ENCODE data around the gene FTSJ3.

FTSJ3 gene

DNA sequence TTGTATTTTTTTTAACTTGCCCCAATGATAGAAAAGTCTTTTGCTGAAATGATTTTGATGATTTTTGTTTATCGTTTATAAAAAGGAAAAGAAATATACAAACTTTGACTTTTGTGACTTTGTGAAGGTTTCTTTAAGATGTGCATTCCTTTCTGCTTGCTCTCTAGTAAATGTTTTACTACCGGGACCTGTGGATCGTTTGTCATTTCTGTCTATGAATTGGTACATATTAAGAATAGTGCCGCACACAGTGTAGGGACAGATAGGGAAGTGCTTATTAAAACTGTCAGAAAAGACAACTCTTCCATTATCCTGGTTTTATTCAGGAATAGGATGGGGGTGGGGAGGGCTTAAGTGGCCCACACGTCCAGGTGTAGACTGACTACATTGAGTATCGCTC is 8.3 kb downstream of the FTSJ3 start:
- Histone ChIP-seq H3K4me3 (no peak overlapping the region), H3K36me3 (ENCODE audit: insufficient read depth, low read length) (peaks cover 98% of the 10 kb centered on the region), H3K9ac (ENCODE audit: insufficient read length) (no peak overlapping the region), H3K27ac (no peak overlapping the region), H3K9me3 (ENCODE audit: low read depth, low read length) (no peaks in the 10 kb centered on the region)
- TF ChIP-seq FOXP2 (optimal IDR thresholded peaks at IDR 0.05; ENCODE audit: control extremely low read depth, extremely low read length, insufficient read depth), result no peak
- TF ChIP-seq EZH2 (IDR thresholded peaks at IDR 0.05), result no peak
- TF ChIP-seq POLR2AphosphoS5 (IDR thresholded peaks at IDR 0.05; ENCODE audit: borderline replicate concordance, low read depth, low read length), result no peak
- no peak for DNase-seq (ENCODE audit: low read depth, low spot score)

DNA sequence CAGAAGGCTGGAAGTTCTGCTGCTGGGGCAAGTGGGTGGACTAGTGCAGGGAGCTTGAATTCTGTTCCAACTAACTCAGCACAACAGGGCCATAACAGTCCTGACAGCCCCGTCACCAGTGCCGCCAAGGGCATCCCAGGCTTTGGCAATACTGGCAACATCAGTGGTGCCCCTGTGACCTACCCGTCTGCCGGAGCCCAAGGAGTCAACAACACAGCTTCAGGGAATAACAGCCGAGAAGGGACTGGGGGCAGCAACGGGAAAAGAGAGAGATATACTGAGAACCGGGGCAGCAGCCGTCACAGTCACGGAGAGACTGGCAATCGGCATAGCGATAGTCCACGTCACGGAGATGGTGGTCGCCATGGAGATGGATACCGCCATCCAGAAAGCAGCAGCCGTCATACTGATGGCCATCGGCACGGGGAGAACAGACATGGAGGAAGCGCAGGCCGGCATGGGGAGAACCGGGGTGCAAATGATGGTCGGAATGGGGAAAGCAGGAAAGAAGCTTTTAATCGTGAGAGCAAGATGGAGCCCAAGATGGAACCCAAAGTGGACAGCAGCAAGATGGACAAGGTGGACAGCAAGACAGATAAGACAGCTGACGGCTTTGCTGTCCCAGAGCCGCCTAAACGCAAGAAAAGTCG is 9.6 kb downstream of the FTSJ3 start:
- Histone ChIP-seq H3K36me3 (ENCODE audit: insufficient read depth, low read length) (peaks cover 100% of the 10 kb centered on the region), H3K4me3 (no peak overlapping the region), H3K27ac (no peak overlapping the region), H3K9me3 (ENCODE audit: low read depth, low read length) (no peaks in the 10 kb centered on the region), H3K9ac (ENCODE audit: insufficient read length) (no peak overlapping the region)
- TF ChIP-seq POLR2AphosphoS5 (IDR thresholded peaks at IDR 0.05; ENCODE audit: borderline replicate concordance, low read depth, low read length), result no peak
- TF ChIP-seq EZH2 (IDR thresholded peaks at IDR 0.05), result no peak
- no peak for TF ChIP-seq FOXP2 (optimal IDR thresholded peaks at IDR 0.05; ENCODE audit: control extremely low read depth, extremely low read length, insufficient read depth)
- no peak for DNase-seq (ENCODE audit: low read depth, low spot score)

DNA sequence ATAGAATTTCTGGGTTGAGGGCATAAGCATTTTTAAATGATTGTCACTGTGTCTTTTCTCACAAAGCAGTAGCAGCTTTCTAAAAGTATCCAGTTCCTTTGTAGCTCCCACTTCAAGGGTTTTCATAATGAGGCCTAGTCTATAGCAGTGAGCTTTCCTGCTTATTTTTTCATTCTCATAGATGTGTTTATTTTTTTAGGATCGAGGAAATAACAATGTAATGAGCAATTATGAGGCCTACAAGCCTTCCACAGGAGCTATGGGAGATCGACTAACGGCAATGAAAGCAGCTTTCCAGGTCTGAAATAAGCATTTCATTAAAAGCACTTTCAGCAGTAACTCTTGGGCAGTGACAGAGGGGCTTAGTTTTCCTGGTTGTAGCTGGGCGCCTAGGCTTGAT is 10.8 kb downstream of the FTSJ3 start:
- Histone ChIP-seq H3K4me3 (no peak overlapping the region), H3K36me3 (ENCODE audit: insufficient read depth, low read length) (peaks cover 100% of the 10 kb centered on the region), H3K9ac (ENCODE audit: insufficient read length) (no peak overlapping the region), H3K27ac (no peak overlapping the region), H3K9me3 (ENCODE audit: low read depth, low read length) (no peaks in the 10 kb centered on the region)
- no peak for DNase-seq (ENCODE audit: low read depth, low spot score)
- TF ChIP-seq EZH2 (IDR thresholded peaks at IDR 0.05), result no peak
- no peak for TF ChIP-seq FOXP2 (optimal IDR thresholded peaks at IDR 0.05; ENCODE audit: control extremely low read depth, extremely low read length, insufficient read depth)
- no peak for TF ChIP-seq POLR2AphosphoS5 (IDR thresholded peaks at IDR 0.05; ENCODE audit: borderline replicate concordance, low read depth, low read length)

DNA sequence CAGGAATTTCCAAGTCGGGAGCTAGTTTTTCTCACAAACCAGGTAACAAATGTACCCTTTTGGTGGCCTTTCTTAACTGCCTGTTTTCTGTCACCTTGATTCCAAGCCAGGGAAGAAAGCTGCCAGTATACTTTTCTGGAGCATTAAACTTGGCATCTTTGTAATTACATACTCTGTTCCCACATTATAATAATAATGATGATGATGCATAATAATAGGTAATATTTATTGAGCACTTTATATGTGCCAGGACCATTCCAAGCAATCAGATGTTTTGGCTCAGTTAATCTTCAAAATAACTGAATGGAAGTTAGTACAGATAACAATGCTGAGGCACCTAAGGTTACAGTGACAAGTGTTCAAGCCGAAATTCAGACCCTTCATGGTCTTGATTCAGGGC is 11.3 kb downstream of the FTSJ3 start:
- H3K9ac ChIP-seq (ENCODE audit: insufficient read length), result no peak overlapping the region

DNA sequence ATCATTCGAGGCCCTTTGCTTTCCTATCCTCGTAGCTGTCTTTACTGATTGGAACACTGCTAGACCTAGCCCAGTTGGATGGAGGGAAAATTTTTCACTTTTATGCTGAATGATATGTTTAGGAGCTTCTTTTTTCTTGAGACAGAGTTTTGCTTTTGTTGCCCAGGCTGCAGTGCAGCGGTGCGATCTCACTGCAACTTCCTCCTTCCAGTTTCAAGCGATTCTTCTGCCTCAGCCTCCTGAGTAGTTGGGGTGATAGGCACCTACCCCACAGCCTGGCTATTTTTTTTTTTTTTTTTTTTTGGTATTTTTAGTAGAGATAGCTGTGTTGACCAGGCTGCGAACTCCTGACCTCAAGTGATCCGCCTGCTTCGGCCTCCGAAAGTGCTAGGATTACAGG is 17.5 kb downstream of the FTSJ3 start:
- DNase-seq (ENCODE audit: low read depth, low spot score), result no peak
- Histone ChIP-seq H3K9me3 (ENCODE audit: low read depth, low read length) (no peaks in the 10 kb centered on the region), H3K4me3 (no peak overlapping the region), H3K9ac (ENCODE audit: insufficient read length) (no peak overlapping the region), H3K36me3 (ENCODE audit: insufficient read depth, low read length) (peaks cover 99% of the 10 kb centered on the region), H3K27ac (no peak overlapping the region)
- no peak for TF ChIP-seq FOXP2 (optimal IDR thresholded peaks at IDR 0.05; ENCODE audit: control extremely low read depth, extremely low read length, insufficient read depth)
- TF ChIP-seq POLR2AphosphoS5 (IDR thresholded peaks at IDR 0.05; ENCODE audit: borderline replicate concordance, low read depth, low read length), result no peak
- TF ChIP-seq EZH2 (IDR thresholded peaks at IDR 0.05), result no peak

More for the DNA sequence above, 11.3 kb downstream of the FTSJ3 start:
- TF ChIP-seq EZH2 (IDR thresholded peaks at IDR 0.05), result no peak
- TF ChIP-seq FOXP2 (optimal IDR thresholded peaks at IDR 0.05; ENCODE audit: control extremely low read depth, extremely low read length, insufficient read depth), result no peak
- TF ChIP-seq POLR2AphosphoS5 (IDR thresholded peaks at IDR 0.05; ENCODE audit: borderline replicate concordance, low read depth, low read length), result no peak
- no peaks in the 10 kb centered on the region for H3K9me3 ChIP-seq (ENCODE audit: low read depth, low read length)
- DNase-seq (ENCODE audit: low read depth, low spot score), result no peak
- no peak overlapping the region for H3K27ac ChIP-seq
- H3K4me3 ChIP-seq, result no peak overlapping the region
- peaks cover 100% of the 10 kb centered on the region for H3K36me3 ChIP-seq (ENCODE audit: insufficient read depth, low read length)

DNA sequence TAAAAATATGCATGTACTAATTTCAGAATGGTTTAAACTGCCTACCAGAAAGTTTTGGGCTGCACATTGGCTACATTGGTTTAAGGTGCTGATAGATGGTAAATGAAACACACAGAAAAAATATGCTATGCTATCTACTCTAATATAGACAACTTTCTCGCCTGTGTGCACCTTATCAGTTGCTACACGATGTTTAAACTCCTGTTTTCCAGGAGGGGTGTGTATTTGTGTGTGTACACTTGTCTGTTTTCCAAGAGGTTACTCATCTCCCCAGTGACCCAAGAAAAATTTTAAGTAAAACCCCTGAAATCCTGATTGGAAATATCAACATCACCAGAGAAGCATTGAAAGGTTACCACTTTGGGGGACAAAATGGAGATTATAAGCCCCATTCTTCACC is 21.9 kb downstream of the FTSJ3 start:
- no peaks in the 10 kb centered on the region for H3K9me3 ChIP-seq (ENCODE audit: low read depth, low read length)
- H3K36me3 ChIP-seq (ENCODE audit: insufficient read depth, low read length), result peaks cover 95% of the 10 kb centered on the region
- H3K9ac ChIP-seq (ENCODE audit: insufficient read length), result no peak overlapping the region
- DNase-seq (ENCODE audit: low read depth, low spot score), result no peak
- no peak overlapping the region for H3K4me3 ChIP-seq
- no peak overlapping the region for H3K27ac ChIP-seq
- TF ChIP-seq POLR2AphosphoS5 (IDR thresholded peaks at IDR 0.05; ENCODE audit: borderline replicate concordance, low read depth, low read length) (no peak), FOXP2 (optimal IDR thresholded peaks at IDR 0.05; ENCODE audit: control extremely low read depth, extremely low read length, insufficient read depth) (no peak), EZH2 (IDR thresholded peaks at IDR 0.05) (no peak)

DNA sequence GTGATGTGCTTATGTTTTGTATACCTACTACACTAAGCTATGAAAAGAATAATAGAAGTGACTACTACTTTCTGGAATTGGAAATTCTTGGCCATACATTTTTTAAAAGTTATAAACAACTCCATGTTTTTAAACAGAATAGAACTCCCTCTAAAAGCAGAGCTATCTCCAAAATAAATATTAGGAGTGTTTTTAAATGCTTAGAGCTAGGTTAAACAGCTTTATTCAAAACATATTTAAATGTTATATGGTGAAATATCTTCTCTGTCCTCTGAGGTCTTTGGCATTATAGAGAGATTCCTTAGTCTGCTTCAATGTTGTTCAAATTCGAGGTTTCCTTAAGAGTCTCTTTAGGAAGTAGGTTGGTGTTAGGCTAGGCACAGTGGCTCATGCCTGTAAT is 23.1 kb downstream of the FTSJ3 start:
- H3K4me3 ChIP-seq, result no peak overlapping the region
- peaks cover 95% of the 10 kb centered on the region for H3K36me3 ChIP-seq (ENCODE audit: insufficient read depth, low read length)
- H3K27ac ChIP-seq, result no peak overlapping the region
- no peak for DNase-seq (ENCODE audit: low read depth, low spot score)
- TF ChIP-seq FOXP2 (optimal IDR thresholded peaks at IDR 0.05; ENCODE audit: control extremely low read depth, extremely low read length, insufficient read depth), result no peak
- no peak for TF ChIP-seq POLR2AphosphoS5 (IDR thresholded peaks at IDR 0.05; ENCODE audit: borderline replicate concordance, low read depth, low read length)
- TF ChIP-seq EZH2 (IDR thresholded peaks at IDR 0.05), result no peak
- no peak overlapping the region for H3K9ac ChIP-seq (ENCODE audit: insufficient read length)
- no peaks in the 10 kb centered on the region for H3K9me3 ChIP-seq (ENCODE audit: low read depth, low read length)

DNA sequence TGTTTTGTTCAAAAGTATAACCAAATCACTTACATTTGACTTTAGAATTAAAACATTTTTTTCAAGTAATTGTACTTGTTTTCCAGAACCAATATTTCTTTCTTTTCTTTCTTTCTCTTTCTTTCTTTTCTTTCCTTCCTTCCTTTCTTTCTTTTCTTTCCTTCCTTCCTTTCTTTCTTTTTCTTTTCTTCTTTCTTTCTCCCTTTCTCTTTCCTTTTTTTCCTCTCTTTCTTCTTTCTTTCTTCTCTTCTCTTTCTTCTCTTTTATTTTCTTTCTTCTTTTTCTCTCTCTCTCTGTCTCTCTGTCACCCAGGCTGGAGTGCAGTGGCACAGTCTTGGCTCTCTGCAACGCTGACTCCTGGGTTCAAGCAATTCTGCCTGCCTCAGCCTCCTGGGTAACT is 26.7 kb downstream of the FTSJ3 start:
- DNase-seq (ENCODE audit: low read depth, low spot score), result no peak
- Histone ChIP-seq H3K9ac (ENCODE audit: insufficient read length) (no peak overlapping the region), H3K9me3 (ENCODE audit: low read depth, low read length) (no peaks in the 10 kb centered on the region), H3K4me3 (no peak overlapping the region), H3K27ac (no peak overlapping the region), H3K36me3 (ENCODE audit: insufficient read depth, low read length) (peaks cover 96% of the 10 kb centered on the region)
- TF ChIP-seq FOXP2 (optimal IDR thresholded peaks at IDR 0.05; ENCODE audit: control extremely low read depth, extremely low read length, insufficient read depth) (no peak), POLR2AphosphoS5 (IDR thresholded peaks at IDR 0.05; ENCODE audit: borderline replicate concordance, low read depth, low read length) (no peak), EZH2 (IDR thresholded peaks at IDR 0.05) (no peak)
